H1 (cell line): ENCODE data around the gene SLC2A5.
"Not testable (repeated sequence)": the region's sequence is repeated elsewhere in the genome, so short reads cannot be mapped to it uniquely, and the experiment has no call there.

Experiments used
- EGR1 ChIP-seq: IDR thresholded peaks from 2 replicates; pipeline ENCODE4 v1.6.1; 2011; ENCODE audit warnings: low read depth, low read length, borderline replicate concordance
- NRF1 ChIP-seq: IDR thresholded peaks from 2 replicates; pipeline ENCODE4 v1.6.1; 2011; ENCODE audit warnings: mild to moderate bottlenecking, low read depth, low read length, improper control_type of control experiment

DNA sequence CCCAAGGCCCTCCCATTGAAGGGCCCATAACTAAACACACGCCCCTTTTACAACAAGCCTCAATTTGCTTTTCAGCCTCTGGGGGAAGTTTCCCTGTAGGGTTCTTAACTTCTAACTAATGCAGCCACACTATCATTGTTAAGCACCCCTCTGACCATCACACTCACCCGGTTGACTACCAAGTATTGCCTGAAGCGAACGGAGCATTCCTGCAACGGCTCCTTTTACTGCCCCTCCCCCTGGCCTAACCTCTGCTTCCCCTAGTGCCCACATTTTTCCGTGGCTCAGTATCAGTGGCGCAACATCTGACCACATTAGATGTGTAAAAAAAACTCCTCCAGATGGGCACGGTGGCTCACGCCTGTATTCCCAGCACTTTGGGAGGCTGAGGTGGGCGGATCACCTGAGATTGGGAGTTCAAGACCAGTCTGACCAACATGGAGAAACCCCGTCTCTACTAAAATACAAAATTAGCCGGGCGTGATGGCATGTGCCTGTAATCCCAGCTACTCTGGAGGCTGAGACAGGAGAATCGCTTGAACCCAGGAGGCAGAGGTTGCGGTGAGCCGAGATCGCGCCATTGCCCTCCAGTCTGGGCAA is 24.7 kb upstream of the SLC2A5 start:
- not testable (repeated sequence) for TF ChIP-seq NRF1, EGR1
